GM18502 (cell line): ENCODE measurements around the gene FAM185A.
A peak's percentile ranks its signal among the peaks of the same experiment; 100 is the strongest.
"Not testable (repeated sequence)": the region's sequence is repeated elsewhere in the genome, so short reads cannot be mapped to it uniquely, and the experiment has no call there.

Experiments used
- ATAC-seq: cut with Tn5 transposase; IDR thresholded peaks from one replicate; pipeline ENCODE4 v1.9.1; 2021; ENCODE audit warnings: mild to moderate bottlenecking; ENCODE audit not compliant: unreplicated experiment, poor library complexity

Gene FAM185A

DNA sequence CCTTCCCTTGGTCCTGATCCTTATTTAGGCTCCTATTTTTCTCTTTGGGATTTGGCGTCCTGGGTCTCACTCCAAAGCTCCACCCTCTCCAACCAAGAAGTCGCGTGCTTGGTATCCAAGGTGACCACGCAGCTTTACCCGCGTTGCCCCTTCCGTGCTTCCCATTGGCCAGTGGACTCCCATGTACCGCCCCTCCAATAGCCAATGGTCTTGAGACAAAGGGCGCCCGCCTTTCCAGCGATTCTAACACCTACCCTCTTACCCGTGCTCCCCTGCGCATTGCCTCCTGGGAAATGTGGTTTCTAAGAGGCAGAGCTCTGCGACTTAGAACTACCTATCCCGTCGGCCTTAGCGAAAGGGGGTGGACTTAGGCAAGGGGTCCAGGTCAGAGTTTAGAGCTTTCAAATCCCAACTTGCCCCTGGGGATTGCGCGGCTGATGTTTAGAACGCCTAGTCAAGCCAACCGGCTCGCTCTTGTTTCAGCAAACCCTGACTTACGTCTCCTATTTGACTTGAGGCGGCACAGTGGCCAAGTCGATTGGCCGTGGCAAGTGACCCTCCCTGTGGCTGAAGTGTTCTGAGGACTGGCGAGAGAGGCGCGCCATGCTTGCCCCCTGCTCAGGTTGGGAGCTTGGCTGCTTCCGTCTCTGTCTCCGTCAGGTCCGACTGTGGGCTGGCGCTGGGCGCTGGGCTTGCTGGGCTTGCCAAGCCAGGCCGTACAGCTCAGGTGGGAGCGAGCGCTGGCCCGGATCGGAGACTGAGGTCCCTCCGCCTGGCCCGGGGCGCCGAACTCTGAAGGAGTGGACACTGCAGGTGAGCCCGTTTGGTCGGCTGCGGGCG lies at the start of gene FAM185A:
FAM185A (plus strand) TSS at position 395 of the 840 bp plus-strand sequence; CDS start at position 604, 209 bp downstream.
- peak; percentile 97 for ATAC-seq

- ATAC-seq, result peak; percentile 79
Measured at GRCh38 chr7:102713011-102713690, 35.6 kb upstream of the FAM185A start.

- peak; percentile 73 for ATAC-seq
Measured at GRCh38 chr7:102713691-102714080, 35.1 kb upstream of the FAM185A start.

GRCh38 chr7:102714774-102715522 lies 33.9 kb upstream of the FAM185A start:
- ATAC-seq, result not testable (repeated sequence)

- ATAC-seq, result peak; percentile 63
Measured at GRCh38 chr7:102715718-102716117, 33.1 kb upstream of the FAM185A start.

DNA sequence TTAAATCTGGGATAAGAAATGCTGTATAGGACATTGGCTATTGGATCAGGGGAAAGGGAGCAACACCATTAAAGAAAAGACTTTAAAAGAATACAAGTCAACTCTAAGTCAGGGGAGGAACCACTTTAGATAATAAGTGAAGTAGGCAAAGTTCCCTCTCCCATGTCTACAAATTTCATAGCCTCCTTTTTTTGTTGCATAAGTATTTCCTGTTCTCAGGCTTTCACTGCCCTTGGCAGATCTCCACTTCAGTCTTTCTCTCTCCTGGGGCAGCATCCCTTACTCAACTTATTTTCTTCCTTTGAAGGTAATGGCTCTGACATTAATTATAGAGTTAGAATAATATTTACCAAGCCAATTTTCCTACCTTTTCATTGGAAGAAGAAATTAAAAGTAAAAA lies 30.3 kb upstream of the FAM185A start:
- not testable (repeated sequence) for ATAC-seq

- ATAC-seq, result not testable (repeated sequence)
Measured at GRCh38 chr7:102726170-102726569, 22.6 kb upstream of the FAM185A start.

DNA sequence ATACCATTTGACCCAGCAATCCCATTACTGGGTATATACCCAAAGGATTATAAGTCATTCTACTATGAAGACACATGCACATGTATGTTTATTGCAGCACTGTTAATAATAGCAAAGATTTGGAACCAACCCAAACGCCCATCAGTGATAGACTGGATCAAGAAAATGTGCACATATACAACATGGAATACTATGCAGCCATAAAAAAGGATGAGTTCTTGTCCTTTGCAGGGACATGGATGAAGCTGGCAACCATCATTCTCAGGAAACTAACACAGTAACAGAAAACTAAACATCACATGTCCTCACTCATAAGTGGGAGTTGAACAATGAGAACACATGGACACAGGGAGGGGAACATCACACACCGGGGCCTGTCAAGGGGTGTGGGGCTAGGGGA lies 19.1 kb upstream of the FAM185A start:
- ATAC-seq, result not testable (repeated sequence)

DNA sequence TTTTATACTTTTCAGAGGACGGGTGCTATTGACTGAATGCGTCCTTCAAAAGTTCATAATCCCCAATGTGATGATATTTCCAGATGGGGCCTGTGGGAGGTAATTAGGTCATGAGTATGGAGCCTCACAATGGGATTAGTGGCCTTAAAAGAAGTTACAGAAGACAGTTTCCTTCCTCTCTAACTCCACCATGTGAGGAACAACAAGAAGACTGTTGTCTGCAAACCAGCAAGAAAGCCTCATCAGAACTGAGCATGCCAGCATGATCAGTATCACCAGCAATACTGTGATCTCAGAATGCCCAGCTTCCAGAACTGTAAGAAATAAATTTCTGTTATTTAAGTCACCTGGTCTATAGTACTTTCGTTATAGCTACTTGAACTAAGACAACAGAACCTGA lies 18.4 kb upstream of the FAM185A start:
- not testable (repeated sequence) for ATAC-seq

DNA sequence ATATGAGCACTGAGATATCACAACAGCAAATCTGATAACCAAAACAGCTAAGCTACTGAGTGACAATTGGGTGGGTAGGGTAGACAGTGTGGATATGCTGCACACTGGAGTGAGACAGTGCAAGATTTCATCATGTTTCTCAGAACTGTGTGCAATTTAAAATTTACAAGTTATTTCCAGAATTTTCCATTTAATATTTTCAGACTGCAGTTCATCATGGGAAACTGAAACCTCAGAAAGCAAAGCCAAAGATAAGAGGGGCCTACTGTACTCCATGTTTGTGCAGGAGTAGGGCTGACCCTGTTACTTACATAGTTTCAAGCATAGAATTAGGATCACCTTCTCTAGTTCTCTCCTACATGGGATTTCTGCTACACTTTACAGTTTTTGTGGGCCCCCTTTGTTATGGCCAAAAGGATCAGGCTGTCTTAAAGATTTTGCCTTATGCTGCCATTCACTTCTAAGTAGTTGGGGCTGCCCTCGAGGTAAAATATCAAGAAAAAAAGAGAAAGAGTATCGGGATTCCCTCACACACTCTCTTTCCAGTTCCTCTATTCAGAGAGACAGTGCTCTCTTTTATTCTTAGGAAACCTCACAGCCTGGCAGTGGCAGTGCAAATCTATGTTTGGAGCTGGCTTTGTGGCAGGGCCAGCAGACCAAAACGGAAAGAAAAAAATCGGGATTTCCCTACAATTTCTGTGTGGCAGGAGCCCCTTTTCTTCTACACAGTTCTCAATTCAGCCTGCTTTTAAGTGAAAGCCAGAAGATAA lies 6.6 kb upstream of the FAM185A start:
- ATAC-seq, result peak; percentile 62

DNA sequence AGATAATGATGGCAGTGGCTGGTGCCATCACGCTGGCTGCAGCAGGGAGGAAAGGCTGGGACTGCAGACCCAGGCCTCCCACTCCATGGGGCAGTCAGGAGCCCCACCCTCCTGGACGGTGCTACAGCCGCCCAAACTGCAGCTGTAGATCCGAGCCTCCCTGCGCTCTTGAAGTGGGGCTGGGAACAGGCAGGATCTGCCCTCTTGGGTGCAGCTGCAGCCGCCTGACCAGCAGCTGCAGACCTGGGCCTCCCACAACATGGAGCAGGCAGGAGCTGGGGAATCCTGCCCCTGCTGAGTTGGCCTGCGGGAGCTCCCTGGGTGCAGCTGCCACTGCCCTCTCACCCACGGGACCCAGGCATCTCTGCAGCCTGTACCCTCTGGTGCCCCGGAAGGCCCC lies 4.9 kb upstream of the FAM185A start:
- not testable (repeated sequence) for ATAC-seq

DNA sequence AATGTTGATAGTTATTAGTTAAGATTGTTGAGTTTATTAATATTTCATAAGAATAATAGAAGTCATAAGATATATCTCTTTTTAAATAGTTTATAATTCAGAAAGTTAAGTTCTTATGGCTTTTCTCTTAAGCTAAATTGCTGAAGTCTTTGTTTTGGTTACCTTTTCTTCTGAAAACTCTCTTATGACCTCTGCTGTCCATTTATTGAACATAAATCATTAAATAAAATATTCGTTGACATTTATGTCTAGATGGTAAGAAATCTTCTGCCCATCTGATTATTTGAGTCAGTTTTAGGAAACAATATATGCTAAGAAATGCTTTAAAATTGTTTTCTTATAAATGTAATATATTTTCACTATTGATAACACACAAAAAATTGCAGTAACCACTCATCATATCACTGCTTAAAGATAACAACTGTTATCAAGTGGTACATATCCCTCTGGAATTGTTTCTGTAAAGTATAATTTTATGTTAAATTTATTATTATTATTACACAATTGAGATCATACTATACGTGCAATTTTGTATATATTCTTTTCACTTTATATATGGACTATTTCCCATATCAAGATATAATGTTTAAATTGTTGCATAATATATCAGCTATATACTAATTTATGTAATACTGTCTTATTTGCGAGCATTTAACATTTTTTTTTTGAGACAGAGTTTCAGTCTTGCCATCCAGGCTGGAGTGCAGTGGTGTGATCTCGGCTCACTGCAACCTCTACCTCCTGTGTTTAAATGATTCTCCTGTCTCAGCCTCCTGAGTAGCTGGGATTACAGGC lies 3.1 kb upstream of the FAM185A start:
- ATAC-seq, result not testable (repeated sequence)

- ATAC-seq, result peak; percentile 7
Measured at GRCh38 chr7:102749445-102749786, 617 bp downstream of the FAM185A start.

GRCh38 chr7:102758227-102758626 lies 9.4 kb downstream of the FAM185A start:
- not testable (repeated sequence) for ATAC-seq

DNA sequence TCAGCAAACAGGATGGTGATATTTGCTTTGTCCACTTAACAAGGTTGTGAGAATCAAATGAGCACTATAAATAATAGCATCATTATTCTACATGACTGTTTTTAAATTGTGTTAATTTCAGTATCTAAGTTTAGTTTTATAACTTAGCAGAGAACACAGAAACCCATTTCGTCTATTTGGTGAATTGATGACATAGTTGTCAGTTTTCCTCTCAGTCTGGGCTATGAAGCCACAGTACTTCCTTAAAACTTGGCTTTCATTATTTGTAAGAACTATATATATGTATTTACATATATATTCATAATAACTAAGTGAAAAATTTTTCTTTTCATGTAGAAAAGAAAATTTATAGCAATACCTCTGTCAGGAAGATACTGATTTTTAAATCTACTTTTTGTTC lies 11.1 kb downstream of the FAM185A start:
- not testable (repeated sequence) for ATAC-seq

GRCh38 chr7:102761234-102761633 lies 12.4 kb downstream of the FAM185A start:
- ATAC-seq, result not testable (repeated sequence)

DNA sequence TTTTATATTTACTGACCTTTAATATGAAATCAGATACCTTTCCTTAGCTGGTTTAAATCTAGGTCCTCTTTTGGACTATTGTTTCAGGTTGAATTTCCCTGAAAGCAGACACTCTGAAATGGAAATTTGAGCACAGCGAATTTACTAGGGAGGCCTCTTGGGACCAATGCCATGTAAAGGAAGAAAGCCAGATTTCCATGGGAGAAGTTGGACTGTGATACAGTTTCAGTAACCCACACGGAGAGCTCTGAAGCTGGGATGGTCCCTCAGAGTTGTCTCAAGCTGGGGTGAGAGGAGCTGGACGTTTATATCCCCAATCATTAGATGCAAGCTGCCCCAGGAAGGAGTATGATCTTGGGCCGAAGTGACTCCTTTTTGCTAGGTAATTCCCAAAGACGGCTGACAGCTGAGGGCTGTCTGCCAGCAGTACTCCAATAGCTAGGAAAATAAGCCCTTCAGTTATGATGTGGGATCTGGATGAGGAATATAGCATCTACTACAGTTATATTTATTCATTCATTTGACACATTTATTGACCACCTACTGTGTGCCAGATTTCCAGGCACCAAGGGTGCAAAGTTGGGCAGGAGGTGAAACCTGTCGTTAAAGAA lies 14.6 kb downstream of the FAM185A start:
- ATAC-seq, result not testable (repeated sequence)

DNA sequence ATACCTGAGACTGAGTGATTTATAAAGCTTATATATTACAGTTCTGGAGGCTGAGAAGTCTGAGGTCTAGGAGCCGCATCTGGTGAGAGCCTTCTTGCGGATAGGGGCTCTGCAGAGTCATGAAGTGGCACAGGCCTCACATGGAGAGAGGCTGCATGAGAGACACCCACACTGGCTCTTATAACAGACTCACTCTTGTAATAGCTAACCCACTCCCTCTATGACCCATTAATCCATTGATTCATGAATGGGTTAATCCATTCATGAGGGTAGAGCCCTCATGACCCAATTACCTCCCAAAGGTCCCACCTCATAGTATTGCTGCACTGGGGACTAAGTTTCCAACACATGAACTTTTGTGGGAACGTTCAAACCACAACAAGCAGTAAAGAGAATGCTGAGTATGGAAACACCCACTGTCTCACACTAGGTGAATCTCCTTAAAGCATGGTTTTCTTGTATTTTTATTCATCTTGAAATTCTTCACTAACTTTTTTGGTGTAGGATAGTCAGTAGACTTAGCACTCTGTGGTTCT lies 20.9 kb downstream of the FAM185A start:
- not testable (repeated sequence) for ATAC-seq

GRCh38 chr7:102770467-102770866 lies 21.7 kb downstream of the FAM185A start:
- peak; percentile 69 for ATAC-seq
